Nucleus accumbens (tissue), 56 donors: ENCODE results near the gene CENPVL3.
"Not testable (repeated sequence)": the region's sequence is repeated elsewhere in the genome, so short reads cannot be mapped to it uniquely, and the experiment has no call there.

Source experiments
- DNase-seq, 56 donors: peaks; one replicate each; lab custom pipeline; 2025; lab: John Stamatoyannopoulos, UW

CENPVL3 gene

DNA sequence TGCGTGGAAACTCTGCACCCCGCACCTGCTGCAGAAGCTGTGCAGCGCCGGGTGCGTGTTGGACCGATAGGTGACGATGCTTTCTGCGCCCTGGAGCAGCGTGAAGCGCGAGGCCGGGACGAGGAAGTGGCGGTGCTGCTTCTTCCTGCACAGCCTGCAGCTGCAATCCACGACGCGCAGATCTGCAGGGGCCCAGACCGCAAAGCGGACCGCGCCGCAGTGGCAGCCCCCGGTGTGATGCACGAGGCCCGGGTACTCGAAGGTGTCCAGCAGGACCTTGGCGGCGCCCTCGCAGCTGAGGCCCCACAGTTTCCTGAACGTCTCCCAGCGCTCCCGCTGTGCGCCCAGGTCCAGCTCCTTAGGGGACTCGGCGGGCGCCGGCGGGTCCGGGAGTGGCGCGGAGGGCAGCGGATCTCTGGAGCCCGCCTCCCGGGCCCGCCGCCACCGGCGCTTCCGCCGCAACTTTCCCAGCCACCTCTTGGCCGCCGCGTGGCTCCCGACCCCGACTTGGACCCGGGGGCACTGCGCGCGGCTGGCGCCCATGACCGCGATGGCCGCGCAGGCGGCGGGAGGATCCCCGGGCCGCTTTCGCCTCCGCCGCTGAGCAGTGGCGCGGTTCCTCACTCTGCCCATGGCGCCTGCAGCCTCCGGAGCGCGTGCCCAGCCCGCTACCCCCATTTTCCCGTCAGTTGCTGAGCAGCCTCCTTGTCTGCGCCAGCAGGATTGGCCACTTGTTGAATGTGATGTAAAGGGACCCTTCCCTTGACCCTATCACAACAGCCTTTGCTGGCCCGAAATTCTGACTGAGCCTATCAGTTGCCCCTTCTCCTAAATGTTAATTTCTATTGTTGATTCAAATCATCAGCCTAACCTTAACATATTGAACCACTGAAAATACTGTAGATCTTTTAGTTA is at the start of gene CENPVL3:
TSS of gene CENPVL3 (minus strand) at position 672 of the 915 bp plus-strand sequence. CDS start at position 633, 39 bp downstream.
- peak in 24 of 56 donors; percentile 0 to 62 (median 10) for DNase-seq

DNA sequence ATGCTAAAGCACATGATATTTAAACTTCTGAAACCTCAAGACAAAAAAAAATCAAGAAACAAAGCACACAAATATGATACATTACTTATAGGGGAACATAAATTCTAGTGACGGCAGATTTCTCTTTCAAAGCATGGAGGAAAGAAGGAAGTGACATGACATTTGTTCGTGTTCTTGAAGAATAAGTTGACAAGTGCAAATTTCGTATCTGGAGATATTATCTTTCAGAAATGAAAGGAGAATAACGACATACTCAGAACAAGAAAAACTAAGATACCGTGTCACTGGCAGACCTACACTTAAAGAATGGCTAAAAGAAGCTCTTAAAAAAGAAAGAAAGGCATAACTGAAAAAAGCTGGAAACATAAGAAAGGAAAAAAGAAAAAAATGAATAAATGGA is 47.3 kb upstream of the CENPVL3 start:
- DNase-seq, result no peak

DNA sequence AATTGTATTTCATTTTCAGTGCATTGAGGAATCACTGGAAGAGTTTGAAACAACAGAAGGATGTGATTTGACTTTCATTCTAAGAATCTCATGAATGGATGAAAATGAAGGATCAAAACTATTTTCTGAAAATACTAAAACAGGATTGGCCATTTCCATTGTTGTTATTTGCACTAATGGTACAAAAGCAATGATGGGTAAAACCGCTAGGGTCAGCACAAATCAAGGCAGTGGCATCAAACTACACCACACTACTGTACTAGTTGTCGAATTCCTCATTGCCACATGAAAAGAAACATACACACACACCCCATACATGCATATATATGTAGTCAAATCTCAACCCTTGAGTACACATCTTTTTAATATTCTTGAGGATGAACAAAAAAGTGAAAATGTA is 24.7 kb upstream of the CENPVL3 start:
- no peak for DNase-seq

DNA sequence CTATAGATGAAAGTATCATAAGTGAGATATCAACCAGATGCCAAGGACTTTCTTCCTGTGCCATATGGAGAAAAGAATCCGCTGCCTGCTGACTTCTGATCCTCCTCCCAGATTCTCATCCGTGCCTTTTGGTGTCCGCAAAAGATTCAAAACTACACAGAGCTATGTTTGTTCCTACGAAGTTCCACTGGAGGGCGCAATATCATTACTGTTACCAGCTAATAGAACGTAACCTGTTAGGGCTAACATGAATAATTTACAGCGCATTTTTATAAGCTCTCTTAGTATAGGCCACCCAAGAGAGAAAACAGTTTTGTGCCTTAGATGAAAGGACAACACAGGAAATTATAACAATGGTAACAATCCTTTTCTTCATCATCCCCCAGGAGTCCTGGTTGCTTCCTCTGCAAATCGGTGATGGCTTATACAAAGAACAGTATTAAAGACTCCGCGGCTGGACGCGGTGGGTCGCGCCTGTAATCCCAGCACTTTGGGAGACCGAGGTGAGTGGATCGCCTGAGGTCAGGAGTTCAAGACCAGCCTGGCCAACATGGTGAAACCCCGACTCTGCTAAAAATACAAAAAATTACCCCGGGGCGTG is 22.8 kb upstream of the CENPVL3 start:
- DNase-seq, result peak in 9 of 56 donors; percentile 0 to 37 (median 4)

DNA sequence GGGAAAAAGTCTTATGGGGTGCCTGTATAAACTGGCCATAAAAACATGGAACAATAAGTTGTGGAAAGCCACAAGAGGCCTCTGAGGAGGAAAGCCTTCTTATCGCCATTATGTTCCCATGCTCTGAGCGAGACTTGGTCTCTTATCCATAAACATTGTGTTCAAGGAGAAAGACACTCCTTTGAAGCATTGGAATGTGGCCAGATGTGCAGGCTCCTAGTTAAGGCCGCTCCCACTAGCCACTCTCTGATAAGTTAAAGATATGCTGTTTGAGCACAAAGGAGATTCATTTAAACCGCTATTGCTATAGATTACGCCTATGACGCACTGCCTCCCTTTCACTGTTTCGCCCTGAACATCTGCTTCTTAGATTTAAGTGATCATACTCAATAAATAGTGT is 17.8 kb upstream of the CENPVL3 start:
- DNase-seq, result not testable (repeated sequence)

DNA sequence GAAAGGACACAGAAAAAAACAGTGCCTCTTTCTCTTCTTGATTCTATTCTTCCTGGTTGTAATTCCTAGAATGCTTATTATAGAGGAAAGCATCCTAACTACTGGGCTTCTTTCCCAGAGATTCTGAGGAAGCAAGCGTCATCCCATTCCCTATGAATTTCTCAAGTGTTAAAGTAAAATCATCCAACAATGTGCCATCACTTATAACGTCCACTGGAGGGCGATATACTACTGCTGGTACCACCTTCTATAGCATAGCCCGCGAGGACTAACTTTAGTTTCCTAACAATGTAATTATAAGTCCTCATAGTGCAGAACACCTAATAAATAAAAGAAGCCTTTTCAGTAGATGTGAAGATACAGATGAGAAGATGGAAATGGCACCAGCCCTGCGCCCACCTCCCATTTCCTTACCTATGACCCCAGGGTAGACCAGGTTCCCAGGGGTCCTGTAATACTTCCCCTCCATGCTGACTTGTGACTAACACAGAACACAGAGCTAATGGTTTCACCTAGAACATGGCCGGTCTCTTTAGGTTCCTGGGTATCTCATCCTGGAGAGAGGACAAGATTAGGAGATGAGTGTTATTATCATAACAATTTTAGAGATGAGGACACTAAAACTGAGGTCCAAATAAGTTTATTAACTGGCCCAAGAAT is 4.2 kb downstream of the CENPVL3 start:
- DNase-seq, result peak in 2 of 56 donors; percentile 1

DNA sequence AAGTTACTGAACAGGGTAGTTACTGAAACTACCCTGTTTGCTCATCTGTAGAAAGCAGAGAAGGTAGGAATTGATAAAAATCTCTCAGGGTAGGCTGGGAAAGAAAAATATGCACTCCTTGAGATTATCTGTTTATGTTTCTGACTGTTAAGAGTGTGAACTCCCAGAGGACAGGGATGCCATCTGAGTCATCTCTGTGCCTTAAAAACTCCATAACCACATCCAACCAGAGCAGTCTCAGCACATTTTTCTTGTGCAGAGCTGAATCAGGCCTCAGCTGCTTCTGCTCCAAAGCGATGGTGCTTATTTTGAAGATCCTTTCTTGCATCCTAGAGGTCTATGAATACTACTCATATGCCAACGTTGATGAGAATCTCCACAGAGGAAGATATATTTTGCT is 9.9 kb downstream of the CENPVL3 start:
- no peak for DNase-seq

DNA sequence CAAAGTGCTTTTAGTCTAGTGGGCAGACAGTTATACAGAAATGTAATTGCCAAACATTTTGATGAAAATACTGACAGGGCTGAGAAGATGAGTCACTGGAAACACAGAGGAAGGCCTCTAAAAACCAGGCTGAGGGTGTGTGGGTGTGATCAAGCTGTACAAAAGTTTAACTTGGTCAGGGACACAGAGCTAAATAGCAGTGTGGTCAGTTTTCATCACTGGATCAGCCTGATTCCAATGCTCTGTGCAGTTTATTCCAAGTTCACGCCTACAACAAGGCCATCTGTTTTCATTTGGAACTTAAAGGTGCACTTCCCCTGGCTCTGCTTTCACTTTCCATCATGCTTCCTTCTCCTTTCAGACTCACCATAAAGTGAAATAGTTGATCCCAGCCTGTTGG is 10.6 kb downstream of the CENPVL3 start:
- no peak for DNase-seq

DNA sequence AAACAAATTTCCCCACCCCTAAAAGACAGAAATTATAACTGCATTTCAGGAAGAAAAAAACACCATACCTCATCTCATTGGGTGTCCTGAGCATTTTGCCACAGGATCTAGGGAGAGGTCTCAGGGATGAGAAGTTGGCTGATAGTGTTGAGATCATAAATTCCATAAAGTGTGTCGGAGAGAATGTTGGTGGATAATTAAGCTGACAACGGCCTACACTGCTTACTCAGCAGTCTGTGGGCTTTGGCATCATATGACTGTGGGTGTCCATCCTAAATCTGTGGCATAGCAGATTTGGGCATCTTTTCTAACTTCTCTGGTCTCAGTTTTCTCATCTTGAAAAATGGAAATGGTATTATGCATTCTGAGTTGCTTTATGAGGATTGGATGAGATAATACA is 12.3 kb downstream of the CENPVL3 start:
- DNase-seq, result no peak

DNA sequence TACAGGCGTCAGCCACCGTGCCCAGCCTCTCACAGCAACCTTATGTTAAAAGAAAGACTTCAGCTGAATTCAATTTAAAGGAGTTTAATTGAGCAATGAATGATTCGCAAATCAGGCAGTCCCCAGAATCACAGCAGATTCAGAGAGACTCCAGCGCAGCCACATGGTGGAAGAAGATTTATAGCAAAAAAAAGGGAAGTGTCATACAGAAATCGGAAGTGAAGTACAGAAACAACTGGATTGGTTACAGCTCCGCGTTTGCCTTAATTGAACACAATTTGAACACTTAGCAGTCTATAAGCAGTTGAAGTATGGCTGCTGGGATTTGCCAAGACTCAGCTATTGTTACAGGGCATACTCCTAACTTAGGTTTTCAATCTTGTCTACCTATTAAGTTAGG is 19.8 kb downstream of the CENPVL3 start:
- DNase-seq, result no peak

DNA sequence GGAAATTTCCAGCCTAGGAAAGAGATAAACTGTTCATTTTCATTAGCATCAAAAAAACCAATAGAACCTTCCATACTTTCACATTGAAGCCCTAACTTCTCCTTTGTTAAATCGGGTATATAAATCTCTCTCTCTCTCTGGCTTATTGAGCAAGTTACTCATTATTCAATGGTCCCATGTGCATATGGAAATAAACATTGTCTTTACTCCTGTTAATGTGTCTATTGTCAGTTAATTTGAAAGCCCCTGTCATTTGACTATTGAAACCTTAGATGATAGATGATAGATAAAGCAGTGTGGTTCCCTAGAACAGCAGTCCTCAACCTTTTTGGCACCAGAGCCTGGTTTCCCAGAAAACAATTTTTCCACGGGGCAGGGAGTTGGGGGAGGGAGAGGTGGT is 46.8 kb downstream of the CENPVL3 start:
- DNase-seq, result no peak

DNA sequence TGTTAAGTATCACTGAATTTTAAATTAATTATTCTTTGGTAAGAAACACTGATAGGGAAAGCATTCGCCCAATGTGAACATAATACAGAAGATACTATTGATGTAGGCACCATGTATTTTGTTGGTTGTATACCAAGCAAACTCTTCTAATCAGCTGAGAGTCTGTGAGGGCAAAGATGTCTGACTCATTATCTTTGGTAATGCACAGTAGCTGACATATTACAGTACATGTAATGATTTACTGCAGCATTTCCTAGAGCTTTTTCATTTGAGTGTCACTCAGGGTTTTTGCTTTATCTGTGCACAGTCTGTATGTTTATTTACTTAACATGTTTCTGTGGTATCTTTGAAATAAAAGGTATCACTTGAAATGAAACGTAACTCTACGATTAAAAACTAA is 49.2 kb downstream of the CENPVL3 start:
- DNase-seq, result no peak

DNA sequence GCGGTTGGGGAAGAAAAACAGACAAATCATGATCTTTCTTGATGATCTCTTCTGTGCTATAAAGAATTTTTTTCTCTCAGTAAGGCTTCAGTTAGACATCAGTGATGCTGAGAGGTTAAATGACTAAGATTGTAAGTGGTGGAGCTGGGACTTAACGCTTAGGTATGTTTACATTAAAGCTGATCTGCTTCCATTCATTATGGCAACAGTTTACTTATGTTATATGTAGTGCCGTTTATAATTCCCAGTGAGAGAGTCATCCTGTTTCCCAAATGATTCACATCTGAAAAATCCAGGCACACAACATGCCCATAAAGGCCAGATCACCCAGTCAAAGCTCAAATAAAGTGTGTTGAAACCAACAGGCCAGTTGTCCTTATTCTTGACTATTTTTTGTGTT is 50.1 kb downstream of the CENPVL3 start:
- no peak for DNase-seq
